GM19328 (cell line): ENCODE data around the gene TDRD5.

Experiments
- ATAC-seq: cut with Tn5 transposase; IDR thresholded peaks from one replicate; pipeline ENCODE4 v1.9.1; 2021; ENCODE audit warnings: mild to moderate bottlenecking, moderate library complexity; ENCODE audit not compliant: unreplicated experiment

Gene TDRD5, protein sequence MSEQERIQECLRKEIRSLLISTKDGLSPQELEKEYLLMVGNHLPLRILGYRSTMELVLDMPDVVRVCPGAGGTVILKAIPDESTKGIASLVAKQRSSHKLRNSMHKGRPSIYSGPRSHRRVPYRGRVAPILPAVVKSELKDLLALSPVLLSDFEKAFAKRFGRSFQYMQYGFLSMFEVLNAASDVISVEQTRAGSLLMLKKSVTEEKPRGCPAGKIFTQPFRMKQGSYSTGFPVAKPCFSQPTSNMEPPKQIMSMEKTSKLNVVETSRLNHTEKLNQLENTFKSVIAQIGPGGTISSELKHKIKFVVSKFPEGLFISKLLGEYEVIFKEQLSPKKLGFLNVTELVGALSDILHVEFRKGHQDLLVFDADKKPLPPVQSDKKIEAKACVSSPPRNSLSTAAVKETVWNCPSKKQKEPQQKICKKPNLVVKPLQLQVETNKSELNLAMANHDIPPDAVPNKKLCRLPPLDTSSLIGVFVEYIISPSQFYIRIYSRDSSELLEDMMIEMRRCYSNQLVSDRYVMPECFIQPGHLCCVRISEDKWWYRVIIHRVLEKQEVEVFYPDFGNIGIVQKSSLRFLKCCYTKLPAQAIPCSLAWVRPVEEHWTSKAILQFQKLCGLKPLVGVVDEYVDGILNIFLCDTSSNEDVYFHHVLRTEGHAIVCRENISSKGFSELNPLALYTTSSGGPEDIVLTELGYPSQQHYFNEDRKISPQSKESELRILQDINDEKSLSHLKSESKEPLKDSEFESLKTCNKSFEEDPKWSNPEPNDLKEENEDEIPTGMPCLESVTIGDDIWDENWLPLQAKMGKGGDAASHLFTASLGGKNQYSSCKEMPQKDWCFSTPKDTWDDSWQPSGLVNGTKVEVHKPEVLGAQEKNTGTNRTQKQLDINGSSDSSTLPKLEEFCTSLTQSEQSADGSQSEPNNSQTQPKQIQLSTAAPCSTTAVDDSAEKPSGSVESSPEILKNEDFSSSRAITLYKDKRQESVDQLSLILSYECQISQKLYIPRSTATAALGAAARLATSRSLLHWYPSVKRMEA

DNA sequence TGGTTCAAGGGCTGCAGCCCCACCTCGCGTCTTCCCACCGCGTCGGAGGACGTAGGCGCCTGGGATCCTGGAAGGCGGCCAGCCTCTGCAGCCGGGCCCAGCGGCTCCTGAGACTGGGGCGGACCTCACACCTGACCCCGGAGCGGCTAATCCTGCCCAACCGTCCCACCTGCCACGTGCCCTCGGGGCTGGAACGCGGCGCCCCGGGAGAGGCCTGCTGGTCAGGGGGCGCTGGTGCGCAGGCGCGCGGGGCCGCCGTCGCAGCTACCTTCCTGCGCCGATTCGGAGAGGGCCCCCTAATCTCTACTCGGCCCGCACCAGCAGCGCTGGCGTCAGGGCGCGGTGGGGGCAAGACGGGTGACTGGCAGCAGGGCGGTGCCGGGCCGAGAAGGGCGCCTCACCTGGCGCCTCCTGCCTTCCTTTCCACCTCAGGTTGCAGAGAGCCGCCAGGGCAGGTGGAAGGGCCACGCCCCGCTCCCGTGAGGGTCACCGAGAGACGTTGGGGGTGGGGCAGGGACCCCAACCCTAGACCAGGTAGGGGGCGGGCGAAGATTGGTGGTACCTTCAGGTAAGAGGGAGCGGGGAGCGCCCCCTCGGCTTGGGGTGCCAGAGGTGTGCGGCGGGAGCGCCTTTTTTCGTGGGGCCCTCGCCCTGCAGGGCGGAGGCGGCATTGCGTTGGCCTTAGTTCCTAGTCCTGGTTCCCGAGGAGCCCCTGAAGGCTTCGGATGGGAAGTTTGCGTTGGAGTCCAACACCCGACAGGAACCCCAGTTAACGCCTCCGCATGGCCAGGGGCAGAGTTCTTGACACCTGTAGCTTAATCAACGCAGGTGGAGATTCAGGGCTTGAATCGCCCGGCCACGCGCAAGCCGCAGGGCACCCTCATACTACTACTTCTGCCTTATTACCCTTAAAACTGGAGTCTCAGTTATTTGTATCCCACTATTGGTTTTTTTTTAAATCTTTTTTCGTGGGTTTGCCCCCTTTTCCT is at the start of gene TDRD5:
Gene TDRD5 (plus strand): TSS at position 241 of the 989 bp plus-strand sequence. CDS start 784 bp downstream, outside the sequence.
- no peak for ATAC-seq

DNA sequence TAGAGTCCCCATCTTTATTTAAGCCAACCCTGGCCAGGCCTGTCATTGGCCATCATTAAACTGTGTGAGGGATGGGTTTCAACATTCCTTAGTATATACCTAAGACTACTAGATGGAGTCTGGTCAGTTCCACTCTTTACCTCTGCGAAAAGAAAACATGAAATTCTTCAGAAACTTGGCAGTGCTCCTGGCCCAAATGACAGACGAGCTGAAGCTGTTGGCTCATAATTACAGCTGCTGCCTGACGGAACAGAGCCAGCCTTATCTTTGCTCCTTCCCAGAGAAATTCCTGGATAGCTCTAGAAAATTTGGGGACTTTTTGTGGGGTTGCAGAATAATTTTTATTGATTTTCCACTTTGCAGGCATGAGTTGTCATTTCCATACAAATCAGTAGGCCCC is 46.3 kb upstream of the TDRD5 start:
- ATAC-seq = no peak

DNA sequence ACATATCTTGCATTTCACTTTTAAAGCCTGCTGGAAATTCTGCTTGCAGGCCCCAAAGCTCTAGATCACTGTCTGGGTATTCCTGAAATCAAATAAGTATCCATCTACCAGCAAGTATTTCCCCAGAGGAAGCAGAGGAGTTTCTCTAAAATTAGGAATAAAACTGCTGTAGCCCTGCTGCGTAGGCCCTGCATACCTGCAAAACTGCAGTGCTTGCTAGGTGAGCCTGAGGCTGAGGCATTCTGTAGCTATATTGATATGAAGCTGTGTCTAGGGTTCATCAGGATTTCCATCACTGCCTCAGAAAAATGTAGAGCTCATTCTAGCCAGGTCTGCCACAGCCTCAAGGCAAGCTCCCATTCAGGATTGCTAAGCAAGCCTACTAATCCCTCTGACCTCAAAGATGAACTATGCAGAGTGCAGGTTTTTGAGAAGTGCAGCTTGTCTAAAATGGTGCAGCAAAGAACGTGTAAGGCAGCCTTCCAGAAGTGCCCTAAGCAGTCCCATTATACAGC is 44.6 kb upstream of the TDRD5 start:
- ATAC-seq = no peak

DNA sequence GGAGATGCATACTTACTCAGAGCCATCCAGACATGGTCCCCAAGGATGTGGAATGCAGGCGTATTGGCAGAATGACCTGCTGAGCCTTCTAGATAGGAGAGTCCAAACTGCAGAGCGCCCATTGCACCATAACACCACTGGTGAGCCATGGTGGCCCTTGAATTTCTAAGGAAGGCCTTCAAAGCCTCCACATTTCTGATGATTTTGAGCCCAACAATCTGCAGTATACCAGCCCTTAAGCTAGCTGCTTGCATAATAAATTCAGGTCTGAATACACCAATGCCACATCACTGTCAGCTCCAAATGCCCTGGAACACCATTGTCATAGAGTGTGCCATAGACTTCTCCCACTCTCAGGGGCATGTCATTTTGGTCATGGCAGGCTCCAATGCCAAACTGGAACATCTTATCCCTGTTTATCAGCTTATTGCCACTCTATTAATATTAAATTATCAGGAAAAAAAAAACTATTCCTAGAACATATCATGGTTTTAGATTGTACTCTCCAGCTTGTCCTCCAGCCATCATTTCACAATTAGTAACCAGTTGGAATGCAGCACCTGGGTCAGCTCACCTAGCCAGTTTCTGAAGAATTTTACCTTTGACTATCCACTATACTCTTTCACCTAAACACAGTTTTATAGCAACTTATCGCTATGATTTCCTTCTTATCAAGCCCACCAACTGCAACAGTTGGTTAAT is 42.8 kb upstream of the TDRD5 start:
- ATAC-seq = no peak

DNA sequence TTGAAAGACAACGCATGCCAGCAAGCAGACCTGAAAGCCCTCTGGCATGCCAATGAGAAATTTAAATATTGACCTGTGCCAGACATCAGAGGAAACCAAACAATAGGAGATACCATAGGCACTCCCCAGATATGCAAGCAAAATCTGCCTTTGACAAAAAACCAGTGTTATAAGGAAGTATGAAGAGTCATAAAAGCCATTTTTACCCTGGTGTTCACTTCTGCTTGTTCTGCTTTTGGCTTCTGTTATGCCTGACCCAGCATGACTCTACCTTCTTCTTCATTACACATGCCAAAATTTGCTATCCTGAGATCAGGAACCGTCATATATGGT is 42.3 kb upstream of the TDRD5 start:
- no peak for ATAC-seq

DNA sequence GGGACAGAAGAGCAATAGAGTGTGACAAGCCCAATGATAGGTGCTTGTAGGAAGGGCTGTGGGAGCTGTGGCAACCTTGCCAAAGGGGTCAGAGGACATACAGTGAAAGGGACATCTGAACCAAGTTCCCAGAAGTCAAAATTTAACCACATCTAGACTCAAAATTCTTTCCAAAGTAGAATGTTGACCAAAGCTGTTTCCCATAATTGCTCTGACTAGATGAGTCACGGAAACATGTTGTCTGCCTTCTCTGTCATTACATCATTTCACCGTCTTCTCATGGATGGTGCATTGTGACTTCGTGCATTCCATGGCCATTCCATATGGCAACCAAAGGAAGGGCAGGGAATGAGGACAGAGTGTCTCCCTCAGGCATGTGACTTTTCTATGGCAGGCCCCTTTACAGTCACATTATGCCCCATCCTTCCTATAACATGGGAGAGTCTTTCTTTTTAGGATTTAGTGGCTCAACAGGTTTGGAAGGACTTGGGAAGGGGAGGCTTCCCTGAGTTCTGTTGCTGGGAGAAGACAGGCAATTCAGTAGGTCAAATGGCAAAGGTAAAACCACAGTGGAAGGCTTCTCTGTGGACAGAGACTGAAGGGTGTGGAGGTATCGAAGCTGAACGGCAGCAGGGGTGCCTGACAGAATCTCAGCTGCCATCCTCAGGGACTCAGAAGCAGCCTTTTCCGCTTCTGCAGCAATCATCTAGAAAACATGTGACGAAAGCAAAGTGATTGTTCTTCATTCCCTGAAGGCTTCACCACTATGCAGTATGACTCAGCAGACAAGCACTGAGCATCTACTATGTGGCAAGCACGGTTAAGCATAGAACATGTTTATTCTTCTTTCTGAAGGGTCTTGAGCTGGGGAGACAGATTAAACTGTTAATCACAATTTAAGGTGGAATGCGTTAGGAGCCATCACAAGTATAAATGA is 40.6 kb upstream of the TDRD5 start:
- no peak for ATAC-seq

DNA sequence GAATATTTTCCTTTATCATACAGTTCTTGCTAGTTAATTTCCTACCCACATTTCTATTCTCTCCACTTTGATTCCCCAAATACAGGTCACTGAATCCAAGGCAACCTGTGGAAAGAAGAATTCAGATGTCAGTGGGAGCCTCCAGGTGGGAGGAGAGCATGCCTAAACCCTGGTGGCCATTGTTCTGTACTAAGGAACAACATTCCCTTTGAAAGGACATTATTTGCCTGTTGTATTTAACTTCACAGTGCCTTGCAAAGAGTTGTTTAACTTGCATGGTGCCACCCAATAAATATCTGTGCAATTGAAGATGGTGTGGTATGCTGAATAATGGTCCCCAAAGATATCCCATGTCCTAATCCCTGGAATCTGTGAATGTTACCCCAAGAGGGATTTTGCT is 37.2 kb upstream of the TDRD5 start:
- ATAC-seq = no peak

DNA sequence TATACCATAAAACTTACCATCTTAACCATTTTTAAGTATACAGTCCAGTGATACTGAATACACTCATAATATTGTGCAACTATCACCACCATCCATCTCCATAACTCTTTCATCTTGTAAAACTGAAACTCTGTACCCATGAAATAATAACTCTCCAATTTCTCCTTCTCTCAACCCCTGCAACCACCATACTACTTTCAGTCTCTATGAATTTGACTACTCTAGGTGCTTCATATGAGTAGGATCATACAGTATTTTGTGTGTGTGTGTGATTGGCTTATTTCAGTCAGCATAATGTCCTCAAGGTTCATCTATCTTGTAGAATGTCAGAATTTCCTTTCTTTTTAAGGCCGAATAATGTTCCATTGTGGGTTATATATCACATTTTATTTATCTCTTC is 33.6 kb upstream of the TDRD5 start:
- ATAC-seq = no peak

DNA sequence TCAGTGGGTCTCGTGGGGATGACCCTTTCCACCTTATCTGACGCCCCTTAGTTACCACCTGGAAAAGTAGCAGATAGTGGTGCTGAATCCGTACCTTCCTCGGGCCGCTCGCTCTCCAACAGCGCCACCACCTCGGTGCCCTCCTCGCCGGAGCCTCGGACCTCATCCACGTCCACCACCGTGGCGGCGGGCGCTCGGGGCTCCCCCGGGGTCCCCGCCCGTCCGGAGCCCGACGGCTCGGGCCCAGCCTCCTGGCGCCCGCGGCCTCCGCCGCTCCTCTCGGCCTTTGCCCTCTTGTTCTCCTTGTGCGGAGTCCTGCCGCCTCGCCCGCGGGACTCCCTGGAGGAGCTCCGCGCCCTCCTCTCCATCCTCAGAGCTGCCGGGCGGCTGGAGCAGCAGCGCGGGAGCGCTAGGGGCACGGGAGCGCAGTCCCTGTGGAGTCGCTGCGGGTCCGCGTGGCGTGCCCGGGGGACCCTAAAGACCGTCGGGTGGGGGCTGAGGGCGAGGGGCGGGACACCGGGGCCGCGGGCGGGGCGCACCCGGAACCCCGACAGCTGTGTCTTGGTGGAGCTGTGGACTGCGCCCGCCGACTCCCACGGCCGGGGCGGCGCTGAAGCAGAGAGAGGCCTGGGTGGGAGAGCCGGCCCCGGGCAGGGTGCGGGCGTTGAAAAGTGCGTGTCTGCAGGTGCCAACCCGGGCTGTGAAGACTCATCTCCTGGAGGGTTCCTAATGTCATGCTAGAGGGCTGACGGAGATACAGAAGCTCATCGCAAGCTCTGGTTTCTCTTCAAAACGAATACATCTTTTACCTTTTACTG is 15.9 kb upstream of the TDRD5 start, which contains the start of gene NPHS2:
Gene NPHS2 (minus strand): TSS at position 452 of the 818 bp plus-strand sequence. CDS start 84 bp downstream, at position 368.
- no peak for ATAC-seq

DNA sequence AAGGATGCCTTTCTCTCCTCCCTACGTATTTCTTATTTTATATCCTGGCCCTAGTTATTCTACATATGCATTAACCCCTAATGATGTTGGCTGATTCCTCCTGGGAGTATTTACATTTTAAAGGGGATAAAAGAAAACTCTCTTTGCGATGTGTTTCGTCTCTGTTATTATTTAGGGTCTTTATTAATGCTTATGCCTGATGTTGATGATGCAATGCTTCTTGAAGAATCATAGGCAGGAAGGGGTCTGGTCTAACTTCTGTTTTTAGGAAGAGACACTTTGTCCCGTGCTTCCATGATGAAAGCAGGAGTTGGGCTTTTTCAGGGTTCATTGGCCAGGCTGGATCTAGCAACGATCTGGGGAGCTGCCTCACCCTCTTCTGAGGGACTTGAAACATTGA is 15.1 kb upstream of the TDRD5 start:
- no peak for ATAC-seq

DNA sequence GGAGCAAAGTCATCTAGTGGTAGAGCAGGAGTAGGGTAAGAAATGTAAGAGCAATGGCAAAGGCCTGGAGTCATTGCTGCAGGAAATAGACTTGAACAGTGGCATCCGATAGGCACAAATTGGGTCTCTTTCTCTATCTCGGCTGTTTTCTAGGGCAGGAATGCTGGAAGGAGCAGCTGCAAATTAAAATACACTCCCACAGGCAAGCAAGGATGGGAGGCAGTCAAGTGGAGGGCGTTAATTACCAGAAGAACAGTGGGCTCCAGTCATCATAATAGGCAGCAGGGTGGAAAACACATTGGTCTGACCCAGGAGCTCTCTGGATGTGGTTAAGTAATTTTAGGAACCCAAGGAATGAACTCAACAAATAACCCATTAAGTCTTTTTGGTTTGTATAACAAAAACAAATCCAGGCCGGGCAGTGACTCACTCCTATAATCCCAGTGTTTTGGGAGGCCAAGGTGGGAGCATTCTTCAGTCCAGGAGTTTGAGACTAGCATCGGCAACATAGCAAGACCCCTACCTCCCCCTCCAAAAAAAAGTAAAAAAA is 7.8 kb upstream of the TDRD5 start:
- ATAC-seq = no peak

DNA sequence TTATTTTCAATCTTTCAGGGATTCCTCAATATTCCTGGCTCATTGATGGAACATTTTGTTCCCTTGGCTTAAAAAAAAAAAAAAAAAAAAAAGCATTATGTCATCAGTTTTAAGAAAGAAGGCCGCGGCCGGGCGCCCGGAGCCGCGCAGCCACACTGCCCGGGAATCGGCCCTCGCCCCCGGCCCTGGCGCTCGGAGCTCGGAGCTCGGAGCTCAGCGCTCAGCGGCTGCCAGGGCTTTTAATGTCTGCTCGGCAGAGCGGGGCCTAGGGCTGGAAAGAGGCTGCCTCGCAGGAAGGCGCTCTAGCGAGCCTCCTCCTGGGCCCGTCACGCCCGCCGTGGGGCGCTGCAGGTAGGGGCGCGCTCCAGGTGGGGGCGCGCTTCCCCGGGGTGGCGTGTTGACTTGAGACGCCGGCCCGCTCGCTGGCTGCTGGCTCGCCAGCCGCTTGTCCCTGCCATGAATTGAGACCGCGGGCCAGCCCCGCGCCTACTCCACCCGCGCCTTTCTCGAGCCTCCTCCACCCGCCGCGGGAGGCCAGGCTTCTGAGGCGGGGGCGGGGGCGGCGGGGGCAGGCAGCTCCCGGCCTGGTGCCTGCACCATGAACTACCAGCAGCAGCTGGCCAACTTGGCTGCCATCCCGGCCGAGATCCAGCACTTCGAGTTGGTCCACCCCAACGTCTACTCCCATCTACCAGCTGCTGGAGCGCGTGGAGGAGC is 5.4 kb upstream of the TDRD5 start:
- ATAC-seq = no peak

DNA sequence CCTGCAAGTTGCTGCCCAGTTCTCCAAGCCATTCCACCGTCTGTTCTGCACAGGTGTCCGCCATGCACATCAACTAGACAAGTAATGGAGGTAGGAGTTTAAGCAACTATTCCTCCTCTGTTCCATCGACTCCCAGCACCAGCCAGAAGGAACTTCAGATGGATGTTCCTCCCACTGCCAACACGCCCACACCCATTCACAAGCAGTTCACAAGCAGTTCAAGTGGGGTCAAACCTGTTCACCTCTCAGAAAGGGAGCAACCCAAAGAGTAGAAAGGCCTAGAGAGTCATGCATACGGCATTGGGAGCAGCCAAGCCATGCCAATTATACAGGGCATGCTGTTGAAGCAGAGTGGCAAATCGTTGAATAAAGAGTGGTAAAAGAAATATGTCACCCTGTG is 4.3 kb upstream of the TDRD5 start:
- no peak for ATAC-seq

DNA sequence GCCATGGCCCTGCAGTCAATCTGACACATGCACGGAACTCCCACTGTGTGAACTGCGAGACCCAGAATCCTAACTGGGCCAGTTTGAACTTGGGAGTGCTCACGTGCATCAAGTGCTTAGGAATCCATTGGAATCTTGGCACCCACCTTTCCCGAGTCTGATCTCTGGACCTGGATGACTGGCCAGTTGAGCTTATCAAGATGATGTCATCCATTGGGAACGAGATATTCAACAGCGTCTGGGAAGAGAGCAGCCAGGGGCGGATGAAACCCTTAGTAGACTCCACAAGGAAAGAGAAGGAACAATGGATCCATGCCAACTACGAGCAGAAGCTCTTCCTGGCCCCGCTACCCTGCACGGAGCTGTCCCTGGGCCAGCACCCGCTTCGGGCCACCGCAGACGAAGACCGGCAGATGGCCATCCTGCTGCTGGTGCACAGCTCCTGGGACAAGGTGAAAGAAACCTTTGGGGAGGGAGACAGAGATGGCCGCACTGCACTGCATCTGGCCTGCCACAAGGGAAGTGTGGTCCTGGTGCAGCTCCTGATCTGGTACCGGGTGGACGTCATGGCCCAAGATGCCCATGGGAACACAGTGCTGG is 3.1 kb upstream of the TDRD5 start:
- ATAC-seq = no peak

DNA sequence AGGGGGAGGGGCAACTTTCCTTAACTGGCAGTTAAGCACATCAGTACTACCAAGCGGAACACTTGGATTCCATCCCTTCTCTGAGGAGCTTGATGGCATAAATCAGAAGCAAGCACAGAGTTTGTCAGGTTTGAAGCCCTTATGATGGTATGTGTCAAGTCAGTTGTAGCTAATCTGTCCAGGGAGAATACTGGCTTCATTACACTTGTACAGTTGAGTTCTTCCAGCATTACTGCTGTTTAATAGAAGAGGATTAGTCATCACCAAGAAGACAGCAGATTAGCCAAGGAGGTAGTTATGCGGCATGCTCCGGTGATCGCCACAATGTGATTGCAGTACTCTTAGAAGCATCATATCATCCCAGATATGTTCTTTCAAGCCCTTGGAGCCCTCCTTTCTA is 2.1 kb upstream of the TDRD5 start:
- no peak for ATAC-seq

DNA sequence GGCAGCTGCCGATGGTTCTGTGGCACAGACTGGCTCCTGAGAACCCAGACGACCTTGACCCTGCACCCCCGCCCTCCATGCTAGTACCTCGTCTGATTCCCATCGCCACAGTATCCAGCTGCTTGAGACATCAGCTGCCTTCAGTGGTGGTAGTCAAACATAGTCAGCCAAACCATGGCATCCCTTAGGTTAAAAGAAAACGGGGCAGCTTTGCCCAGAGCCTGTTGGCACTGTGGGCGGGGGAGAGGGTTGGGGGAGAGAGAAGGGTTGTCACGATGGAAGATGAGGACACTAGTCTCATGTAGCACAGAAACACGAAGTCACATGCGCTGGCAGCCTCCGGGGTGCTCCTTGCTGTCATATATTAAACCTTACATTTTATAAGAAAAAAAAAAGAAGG is 961 bp upstream of the TDRD5 start:
- no peak for ATAC-seq

DNA sequence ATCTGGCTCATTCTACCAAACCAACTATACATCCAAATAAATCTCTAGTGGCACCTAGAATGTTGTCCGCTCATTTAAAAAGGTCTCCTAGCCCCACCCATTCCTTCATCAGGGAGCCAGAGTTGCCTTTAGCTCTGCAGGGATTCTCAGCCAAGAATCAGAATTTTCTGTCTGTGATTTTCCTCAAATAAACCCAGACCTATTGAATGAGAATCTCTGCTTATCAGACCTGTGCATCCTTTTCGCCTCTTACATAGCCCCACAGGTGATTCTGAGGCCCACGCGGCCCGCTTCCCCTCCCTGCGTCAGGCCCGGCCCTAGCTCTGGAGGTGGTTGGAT is 410 bp upstream of the TDRD5 start:
- no peak for ATAC-seq
